D341Med (cell line): Measurements from ENCODE around the gene ANKS1B.
"Not testable (repeated sequence)": the region's sequence is repeated elsewhere in the genome, so short reads cannot be mapped to it uniquely, and the experiment has no call there.

ENCODE experiments used
- DNase-seq: peaks from one replicate; pipeline ENCODE4 v3.0.0; 2012; ENCODE audit warnings: low spot score

ANKS1B gene

GRCh38 chr12:99370421-99371138, 614.2 kb downstream of the ANKS1B start:
- DNase-seq = no peak

- DNase-seq = no peak
These were observed 617.6 kb downstream of the ANKS1B start for GRCh38 chr12:99367181-99367580.

GRCh38 chr12:99352269-99352668, 632.5 kb downstream of the ANKS1B start:
- no peak for DNase-seq

GRCh38 chr12:99343960-99344359, 640.8 kb downstream of the ANKS1B start:
- DNase-seq = no peak

- DNase-seq = no peak
These were observed 645.1 kb downstream of the ANKS1B start for GRCh38 chr12:99339663-99340062.

- DNase-seq = no peak
These were observed 650.3 kb downstream of the ANKS1B start for GRCh38 chr12:99334285-99335056.

- no peak for DNase-seq
These were observed 651.7 kb downstream of the ANKS1B start for GRCh38 chr12:99332936-99333591.

- DNase-seq = no peak
These were observed 654.5 kb downstream of the ANKS1B start for GRCh38 chr12:99330216-99330615.

GRCh38 chr12:99321210-99321609, 663.5 kb downstream of the ANKS1B start:
- not testable (repeated sequence) for DNase-seq

- no peak for DNase-seq
These were observed 673.4 kb downstream of the ANKS1B start for GRCh38 chr12:99311373-99311772.

- no peak for DNase-seq
These were observed 674.9 kb downstream of the ANKS1B start for GRCh38 chr12:99309812-99310211.

- DNase-seq = no peak
These were observed 681.9 kb downstream of the ANKS1B start for GRCh38 chr12:99302874-99303273.

- no peak for DNase-seq
These were observed 697.6 kb downstream of the ANKS1B start for GRCh38 chr12:99287136-99287535.

- no peak for DNase-seq
These were observed 700.6 kb downstream of the ANKS1B start for GRCh38 chr12:99284161-99284560.

- no peak for DNase-seq
These were observed 702.1 kb downstream of the ANKS1B start for GRCh38 chr12:99282624-99283023.

GRCh38 chr12:99282086-99282485, 702.6 kb downstream of the ANKS1B start:
- no peak for DNase-seq

- no peak for DNase-seq
These were observed 703.5 kb downstream of the ANKS1B start for GRCh38 chr12:99281277-99281676.

GRCh38 chr12:99278899-99279298, 705.8 kb downstream of the ANKS1B start:
- DNase-seq = no peak

GRCh38 chr12:99277591-99278379, 707.0 kb downstream of the ANKS1B start:
- no peak for DNase-seq

GRCh38 chr12:99271071-99271470, 713.7 kb downstream of the ANKS1B start:
- DNase-seq = no peak

GRCh38 chr12:99267038-99267437, 717.7 kb downstream of the ANKS1B start:
- no peak for DNase-seq

- DNase-seq = no peak
These were observed 719.1 kb downstream of the ANKS1B start for GRCh38 chr12:99265648-99266047.
